ENCODE data around the gene CNOT1. TPM values are rescaled to one million over a fixed set of nuclear protein-coding genes. Genes with fewer than 3 reads are reported as not detected.

Gene CNOT1
- total RNA-seq, 1 experiment from 2014 or later: 135 TPM

DNA sequence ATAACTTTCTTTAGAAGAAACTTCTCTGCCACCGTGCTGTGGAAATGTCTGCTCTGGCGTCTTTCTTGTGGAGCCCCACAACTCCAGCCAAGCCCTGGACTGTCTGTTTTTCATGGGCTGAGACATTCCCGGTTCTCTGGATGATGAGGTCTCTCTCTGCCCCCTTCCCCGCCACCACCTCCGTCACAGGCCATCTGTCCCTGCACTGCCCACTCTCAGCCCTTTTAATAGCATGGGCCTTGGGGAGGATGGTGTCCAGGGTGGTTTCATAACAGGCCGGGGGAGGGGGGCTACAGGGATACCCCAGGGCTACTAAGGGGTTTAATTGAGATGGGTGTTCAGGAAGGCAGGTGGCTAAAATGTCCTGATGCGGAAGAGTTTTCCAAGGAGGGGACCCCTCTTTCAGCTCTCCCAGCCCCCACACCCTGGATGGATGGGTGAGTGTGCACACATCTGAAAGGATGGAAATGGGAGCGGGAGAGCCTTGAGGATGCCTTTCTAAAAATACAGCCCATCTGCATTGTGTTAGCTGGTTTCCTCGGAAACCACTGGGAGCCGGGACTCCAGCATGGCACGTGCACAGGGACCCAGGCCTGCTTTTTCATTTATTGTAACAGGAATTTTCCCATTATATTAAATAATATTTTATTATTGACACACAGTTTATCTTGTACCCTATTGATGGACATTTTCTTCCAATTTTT is 144.3 kb downstream of the CNOT1 start:
- Histone ChIP-seq H3K9me3 (ENCODE audit: low read length) (no peaks in the 10 kb centered on the region), H4K20me1 (ENCODE audit: low read length) (no peaks in the 10 kb centered on the region), H3K9me2 (replicated peaks; ENCODE audit: low read length) (no peaks in the 10 kb centered on the region), H3F3A (ENCODE audit: low read length, unreplicated experiment) (no peaks in the 10 kb centered on the region), H3K27me3 (ENCODE audit: low read length) (no peaks in the 10 kb centered on the region), H3K4me1 (ENCODE audit: insufficient read depth, low read length) (no peaks in the 10 kb centered on the region), H3K27ac (ENCODE audit: low read length) (no peak overlapping the region), H2AFZ (ENCODE audit: low read length) (no peak overlapping the region), H3K4me2 (ENCODE audit: low read length) (no peak overlapping the region), H3K9ac (ENCODE audit: low read length) (no peak overlapping the region), H3K4me3 (ENCODE audit: low read length) (no peak overlapping the region), H3K79me2 (ENCODE audit: low read length) (no peaks in the 10 kb centered on the region), H3K36me3 (ENCODE audit: low read depth, low read length) (no peaks in the 10 kb centered on the region)
- no TSS peak for BruUV-seq (replicated peaks)
- no peak for ATAC-seq
- intact Hi-C loops (cut with micrococcal nuclease): no loop called here
- TF ChIP-seq EZH2phosphoT487 (IDR thresholded peaks at IDR 0.05; ENCODE audit: borderline replicate concordance, low read length): no peak
- no peak for DNase-seq
- CTCF ChIA-PET: no interaction called here
- POLR2A ChIA-PET (ENCODE audit: unreplicated experiment): no interaction called here

DNA sequence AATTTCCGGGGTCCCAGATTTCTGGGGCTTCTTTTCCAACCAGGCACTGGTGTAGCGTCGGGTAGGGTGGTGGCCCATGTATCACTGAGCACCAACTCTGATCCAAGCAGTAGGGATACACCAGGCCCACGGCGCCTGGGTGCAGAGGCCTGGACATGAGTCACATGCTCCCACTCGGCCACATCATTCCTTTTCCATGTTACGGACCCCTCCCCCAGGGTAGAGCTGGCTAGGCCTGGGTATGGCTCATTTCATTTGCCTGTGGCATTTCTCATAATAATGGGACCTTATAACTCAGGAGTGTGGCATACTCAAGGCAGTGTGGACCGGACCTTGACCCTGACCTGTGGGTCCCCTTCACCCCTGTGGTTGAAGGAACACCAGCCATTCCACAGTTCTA is 147.7 kb downstream of the CNOT1 start:
- H3K36me3 ChIP-seq (ENCODE audit: low read depth, low read length): no peaks in the 10 kb centered on the region
- no peaks in the 10 kb centered on the region for H3K27me3 ChIP-seq (ENCODE audit: low read length)
- H2AFZ ChIP-seq (ENCODE audit: low read length): no peak overlapping the region
- no peak overlapping the region for H3K9ac ChIP-seq (ENCODE audit: low read length)
- no TSS peak for BruUV-seq (replicated peaks)
- ChIA-PET CTCF (no interaction called here), POLR2A (ENCODE audit: unreplicated experiment) (no interaction called here)
- ATAC-seq (no peak), DNase-seq (no peak)
- no peaks in the 10 kb centered on the region for H3K9me3 ChIP-seq (ENCODE audit: low read length)
- H3K27ac ChIP-seq (ENCODE audit: low read length): no peak overlapping the region
- H3K4me2 ChIP-seq (ENCODE audit: low read length): no peak overlapping the region
- peaks cover 10% of the 10 kb centered on the region for H3K4me1 ChIP-seq (ENCODE audit: insufficient read depth, low read length)
- intact Hi-C loops (cut with micrococcal nuclease): no loop called here
- no peak overlapping the region for H3K4me3 ChIP-seq (ENCODE audit: low read length)
- H3K79me2 ChIP-seq (ENCODE audit: low read length): no peaks in the 10 kb centered on the region
- H3F3A ChIP-seq (ENCODE audit: low read length, unreplicated experiment): no peaks in the 10 kb centered on the region
- no peaks in the 10 kb centered on the region for H3K9me2 ChIP-seq (replicated peaks; ENCODE audit: low read length)
- TF ChIP-seq EZH2phosphoT487 (IDR thresholded peaks at IDR 0.05; ENCODE audit: borderline replicate concordance, low read length) (no peak), EZH2 (IDR thresholded peaks at IDR 0.05; ENCODE audit: low read length, unreplicated experiment) (no peak)
- TF ChIP-seq, protein P1, sequence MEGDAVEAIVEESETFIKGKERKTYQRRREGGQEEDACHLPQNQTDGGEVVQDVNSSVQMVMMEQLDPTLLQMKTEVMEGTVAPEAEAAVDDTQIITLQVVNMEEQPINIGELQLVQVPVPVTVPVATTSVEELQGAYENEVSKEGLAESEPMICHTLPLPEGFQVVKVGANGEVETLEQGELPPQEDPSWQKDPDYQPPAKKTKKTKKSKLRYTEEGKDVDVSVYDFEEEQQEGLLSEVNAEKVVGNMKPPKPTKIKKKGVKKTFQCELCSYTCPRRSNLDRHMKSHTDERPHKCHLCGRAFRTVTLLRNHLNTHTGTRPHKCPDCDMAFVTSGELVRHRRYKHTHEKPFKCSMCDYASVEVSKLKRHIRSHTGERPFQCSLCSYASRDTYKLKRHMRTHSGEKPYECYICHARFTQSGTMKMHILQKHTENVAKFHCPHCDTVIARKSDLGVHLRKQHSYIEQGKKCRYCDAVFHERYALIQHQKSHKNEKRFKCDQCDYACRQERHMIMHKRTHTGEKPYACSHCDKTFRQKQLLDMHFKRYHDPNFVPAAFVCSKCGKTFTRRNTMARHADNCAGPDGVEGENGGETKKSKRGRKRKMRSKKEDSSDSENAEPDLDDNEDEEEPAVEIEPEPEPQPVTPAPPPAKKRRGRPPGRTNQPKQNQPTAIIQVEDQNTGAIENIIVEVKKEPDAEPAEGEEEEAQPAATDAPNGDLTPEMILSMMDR (conservative IDR thresholded peaks at IDR 0.05; ENCODE audit: low read depth, low read length): no peak
- H4K20me1 ChIP-seq (ENCODE audit: low read length): no peaks in the 10 kb centered on the region

DNA sequence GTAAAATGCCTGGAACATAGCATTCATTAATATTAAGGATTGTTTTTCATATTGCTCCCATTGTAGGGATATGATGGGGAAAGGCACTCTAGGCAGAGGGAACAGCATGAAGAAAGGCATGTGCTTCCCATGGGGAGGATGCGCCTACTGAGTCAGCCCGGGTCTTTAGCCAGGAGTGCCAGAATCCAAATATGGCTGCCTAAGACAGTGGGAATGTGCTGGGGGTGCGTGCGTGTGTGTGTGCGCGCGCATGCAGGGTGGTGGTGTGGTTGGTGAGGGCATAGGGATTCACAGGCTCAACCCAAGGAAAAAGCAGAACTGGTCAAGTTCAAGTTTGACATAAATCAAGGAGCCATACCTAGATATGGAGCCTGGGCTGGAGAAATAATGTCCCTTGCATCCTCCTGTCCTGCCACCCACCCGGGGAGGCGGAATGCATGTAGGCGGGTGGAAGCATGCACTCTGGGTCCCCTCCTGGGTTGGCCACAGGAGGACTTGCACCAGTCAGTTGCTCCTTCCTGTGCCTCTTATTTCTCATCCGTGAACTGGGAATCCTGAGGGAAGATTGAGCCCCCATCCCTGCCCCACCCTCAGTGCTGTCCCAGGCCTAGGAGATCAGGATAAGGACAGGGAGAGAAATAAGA is 148.3 kb downstream of the CNOT1 start:
- ATAC-seq (no peak), DNase-seq (no peak)
- TF ChIP-seq EZH2phosphoT487 (IDR thresholded peaks at IDR 0.05; ENCODE audit: borderline replicate concordance, low read length) (no peak), EZH2 (IDR thresholded peaks at IDR 0.05; ENCODE audit: low read length, unreplicated experiment) (no peak)
- TF ChIP-seq, protein P1 (conservative IDR thresholded peaks at IDR 0.05; ENCODE audit: low read depth, low read length): no peak
- no peak overlapping the region for H3K27ac ChIP-seq (ENCODE audit: low read length)
- H2AFZ ChIP-seq (ENCODE audit: low read length): no peak overlapping the region
- no peaks in the 10 kb centered on the region for H3K9me3 ChIP-seq (ENCODE audit: low read length)
- no peak overlapping the region for H3K4me2 ChIP-seq (ENCODE audit: low read length)
- H4K20me1 ChIP-seq (ENCODE audit: low read length): no peaks in the 10 kb centered on the region
- intact Hi-C loops (cut with micrococcal nuclease): no loop called here
- no peak overlapping the region for H3K9ac ChIP-seq (ENCODE audit: low read length)
- H3K4me3 ChIP-seq (ENCODE audit: low read length): no peak overlapping the region
- H3K4me1 ChIP-seq (ENCODE audit: insufficient read depth, low read length): peaks cover 10% of the 10 kb centered on the region
- ChIA-PET POLR2A (ENCODE audit: unreplicated experiment) (no interaction called here), CTCF (no interaction called here)
- no TSS peak for BruUV-seq (replicated peaks)
- H3K27me3 ChIP-seq (ENCODE audit: low read length): no peaks in the 10 kb centered on the region
- H3K36me3 ChIP-seq (ENCODE audit: low read depth, low read length): no peaks in the 10 kb centered on the region
- H3K9me2 ChIP-seq (replicated peaks; ENCODE audit: low read length): no peaks in the 10 kb centered on the region
- H3K79me2 ChIP-seq (ENCODE audit: low read length): no peaks in the 10 kb centered on the region
- no peaks in the 10 kb centered on the region for H3F3A ChIP-seq (ENCODE audit: low read length, unreplicated experiment)
